Neutrophil (primary cell): ENCODE data around the gene REEP3.
"Not testable (repeated sequence)": the region's sequence is repeated elsewhere in the genome, so short reads cannot be mapped to it uniquely, and the experiment has no call there.

Source experiments
- H3K27ac ChIP-seq: fragments of 200-600 bp; sonication (generic); 2 replicates; pipeline ENCODE4 v1.5.1; 2016; ENCODE audit warnings: mild to moderate bottlenecking, moderate library complexity
- H3K27me3 ChIP-seq: fragments of 200-600 bp; sonication (generic); 2 replicates; pipeline ENCODE4 v1.6.0; 2016; ENCODE audit warnings: mild to moderate bottlenecking
- H3K36me3 ChIP-seq: fragments of 200-600 bp; sonication (generic); 2 replicates; pipeline ENCODE4 v1.5.1; 2017
- H3K4me1 ChIP-seq, 2 experiments: fragments of 200-600 bp in 1 of 2; sonication (generic) in 1 of 2; 1 replicate in 1 of 2; 2 replicates in 1 of 2; pipeline versions ENCODE4 v1.5.1 to v1.6.1; 2013 to 2016; ENCODE audit warnings: low read depth in 1 of 2, low read length in 1 of 2, mild to moderate bottlenecking in 1 of 2, moderate library complexity in 1 of 2; ENCODE audit not compliant: control insufficient read depth in 1 of 2, insufficient read depth in 1 of 2
- H3K4me3 ChIP-seq, 2 experiments: fragments of 200-600 bp in 1 of 2; sonication (generic) in 1 of 2; 1 replicate in 1 of 2; 2 replicates in 1 of 2; pipeline ENCODE4 v1.5.1; 2013 to 2016; ENCODE audit warnings: low read depth in 1 of 2, low read length in 1 of 2, mild to moderate bottlenecking in 1 of 2, moderate library complexity in 1 of 2
- H3K9me3 ChIP-seq: fragments of 200-600 bp; sonication (generic); 2 replicates; pipeline ENCODE4 v1.5.1; 2016
- CTCF ChIP-seq: fragments of 200-600 bp; sonication (generic); IDR thresholded peaks from 2 replicates; pipeline ENCODE4 v1.5.1; 2016; ENCODE audit warnings: antibody characterized with exemption

The REEP3 gene

GRCh38 chr10:63493004-63493403, 28.2 kb upstream of the REEP3 start:
- H3K4me3 ChIP-seq, result no peak overlapping the region
- no peaks in the 10 kb centered on the region for H3K36me3 ChIP-seq
- no peaks in the 10 kb centered on the region for H3K27me3 ChIP-seq
- no peak for TF ChIP-seq CTCF
- H3K4me1 ChIP-seq, result no peaks in the 10 kb centered on the region
- H3K27ac ChIP-seq, result no peak overlapping the region
- no peaks in the 10 kb centered on the region for H3K9me3 ChIP-seq

DNA sequence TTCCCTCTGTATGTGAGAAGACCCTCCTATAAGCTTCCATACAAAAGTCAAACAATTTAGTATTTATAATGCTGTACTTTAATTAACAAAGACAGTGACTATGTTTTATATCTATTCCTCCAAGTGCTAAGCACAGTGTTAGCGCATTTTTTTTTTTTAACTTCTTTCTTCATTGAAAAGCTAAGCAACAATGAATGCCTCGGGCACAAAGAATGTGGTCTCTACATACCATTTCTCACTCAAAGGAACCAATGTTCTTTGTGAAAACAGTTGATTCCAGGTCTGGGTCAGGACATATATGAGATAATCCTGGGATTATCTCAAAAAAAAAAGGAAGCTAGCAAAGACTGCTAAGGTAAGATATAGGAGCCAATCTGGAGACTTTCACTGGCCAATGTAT, 26.2 kb upstream of the REEP3 start:
- Histone ChIP-seq H3K4me1 (peaks cover 0 to 4% of the 10 kb centered on the region in 2 experiments), H3K27ac (no peak overlapping the region), H3K27me3 (no peaks in the 10 kb centered on the region), H3K4me3 (no peak overlapping the region), H3K9me3 (no peaks in the 10 kb centered on the region), H3K36me3 (no peaks in the 10 kb centered on the region)
- TF ChIP-seq CTCF, result no peak

DNA sequence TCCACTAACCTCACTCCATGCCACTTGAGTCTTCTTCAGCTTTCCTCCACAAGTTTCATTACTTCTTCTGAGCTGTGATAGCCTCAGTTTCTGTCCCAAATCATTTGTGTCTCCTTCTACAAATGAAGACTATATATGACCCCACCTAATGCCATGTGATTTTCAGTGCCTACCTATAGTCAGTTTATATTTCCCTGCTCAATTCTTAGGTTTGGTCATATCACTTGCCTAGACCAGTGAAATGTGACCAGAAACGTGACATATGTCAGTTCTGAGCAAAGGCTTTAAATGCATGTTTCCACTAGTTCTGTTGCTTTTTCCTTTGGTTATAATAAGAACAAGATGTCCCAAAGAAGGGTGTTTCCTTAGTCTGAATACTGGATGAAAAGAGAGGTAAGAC, 24.6 kb upstream of the REEP3 start:
- Histone ChIP-seq H3K9me3 (no peaks in the 10 kb centered on the region), H3K4me1 (peaks cover 0 to 4% of the 10 kb centered on the region in 2 experiments), H3K27me3 (no peaks in the 10 kb centered on the region), H3K36me3 (no peaks in the 10 kb centered on the region), H3K27ac (no peak overlapping the region), H3K4me3 (no peak overlapping the region)
- TF ChIP-seq CTCF, result no peak

DNA sequence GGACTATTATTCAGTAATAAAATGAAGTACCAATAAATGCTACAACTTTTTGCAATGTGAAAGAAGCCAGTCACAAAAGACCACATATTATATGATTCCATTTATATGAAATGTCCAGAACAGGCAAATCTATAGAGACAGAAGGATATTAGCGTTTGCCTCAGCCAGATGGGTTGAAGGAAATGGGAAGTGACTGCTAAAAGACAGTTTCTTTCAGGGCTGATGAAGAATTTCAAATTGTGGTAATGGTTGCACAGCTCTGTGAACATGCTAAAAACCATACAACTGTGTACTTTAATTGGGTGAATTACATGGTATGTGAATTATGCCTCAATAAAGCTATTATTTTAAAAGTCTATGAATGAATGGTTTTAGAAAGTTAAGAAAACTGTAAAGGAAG, 23.9 kb upstream of the REEP3 start:
- Histone ChIP-seq H3K4me1 (peaks cover 0 to 4% of the 10 kb centered on the region in 2 experiments), H3K36me3 (no peaks in the 10 kb centered on the region), H3K9me3 (no peaks in the 10 kb centered on the region), H3K4me3 (no peak overlapping the region), H3K27me3 (no peaks in the 10 kb centered on the region), H3K27ac (no peak overlapping the region)
- TF ChIP-seq CTCF, result no peak

DNA sequence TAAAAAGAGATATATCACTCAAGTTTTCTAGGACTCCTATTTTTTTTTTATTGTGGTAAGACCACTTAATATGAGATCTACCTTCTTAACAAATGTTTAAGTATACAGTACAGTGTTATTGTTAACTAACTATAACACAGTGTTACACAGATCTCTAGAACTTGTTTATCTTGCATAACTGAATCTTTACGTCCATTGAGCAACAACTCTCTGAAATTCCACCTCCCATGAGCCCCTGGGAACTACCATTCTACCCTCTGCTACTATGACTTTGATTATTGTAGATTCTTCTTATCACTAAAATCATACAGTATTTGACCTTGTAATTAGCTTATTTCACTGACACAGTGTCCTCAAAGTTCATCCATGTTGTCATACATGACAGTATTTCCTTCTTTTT, 22.5 kb upstream of the REEP3 start:
- no peak for TF ChIP-seq CTCF
- Histone ChIP-seq H3K4me3 (no peak overlapping the region), H3K27me3 (no peaks in the 10 kb centered on the region), H3K4me1 (peaks cover 0 to 4% of the 10 kb centered on the region in 2 experiments), H3K9me3 (no peaks in the 10 kb centered on the region), H3K36me3 (no peaks in the 10 kb centered on the region), H3K27ac (no peak overlapping the region)

DNA sequence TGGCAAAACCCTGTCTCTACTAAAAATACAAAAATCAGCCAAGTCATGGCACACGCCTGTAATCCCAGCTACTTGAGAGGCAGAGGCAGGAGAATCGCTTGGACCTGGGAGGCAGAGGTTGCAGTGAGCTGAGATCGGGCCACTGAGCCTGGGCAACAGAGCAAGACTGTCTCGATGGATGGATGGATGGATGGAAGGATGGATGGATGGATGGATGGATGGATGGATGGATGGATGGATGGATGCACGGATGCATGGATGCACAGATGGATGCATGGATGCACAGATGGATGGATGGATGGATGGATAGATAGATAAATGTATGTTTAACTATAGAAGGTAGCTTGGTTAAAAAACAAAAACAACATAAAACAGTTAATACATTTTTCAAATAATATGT, 20.6 kb upstream of the REEP3 start:
- not testable (repeated sequence) for H3K4me1 ChIP-seq, H3K4me3 ChIP-seq, H3K9me3 ChIP-seq, H3K27ac ChIP-seq, H3K36me3 ChIP-seq, H3K27me3 ChIP-seq
